Left lung (tissue), 10 donors: Measurements from ENCODE around the gene TADA2A. TPM values are rescaled to one million over a fixed set of nuclear protein-coding genes. Genes with fewer than 3 reads are reported as not detected.
A peak's percentile ranks its signal among the peaks of the same experiment; 100 is the strongest.
"Not testable (repeated sequence)": the region's sequence is repeated elsewhere in the genome, so short reads cannot be mapped to it uniquely, and the experiment has no call there.

Experiments
- ATAC-seq: fragments of 200-7000 bp; cut with Tn5 transposase; one replicate; pipeline ENCODE4 v1.9.1; 2020; ENCODE audit warnings: moderate library complexity
- DNase-seq, 4 donors: peaks; one replicate each; pipeline ENCODE4 v3.0.0-alpha.2; 2013 to 2020
- H3K27ac ChIP-seq, 2 donors: fragments of 200-600 bp; sonication (generic) in 1 of 2; one replicate each; pipeline versions ENCODE4 v1.5.0 to v1.8.0; 2020 to 2021
- H3K27me3 ChIP-seq, 2 donors: fragments of 200-600 bp; sonication (generic) in 1 of 2; one replicate each; pipeline versions ENCODE4 v1.5.0 to v1.8.0; 2020 to 2021
- H3K36me3 ChIP-seq, 2 donors: fragments of 200-600 bp; sonication (generic) in 1 of 2; one replicate each; pipeline versions ENCODE4 v1.5.0 to v1.8.0; 2020 to 2021
- H3K4me1 ChIP-seq, 2 donors: fragments of 200-600 bp; one replicate each; pipeline ENCODE4 v1.8.0; 2021
- H3K4me3 ChIP-seq, 2 donors: fragments of 200-600 bp; sonication (generic) in 1 of 2; one replicate each; pipeline versions ENCODE4 v1.5.0 to v1.8.0; 2020 to 2021; ENCODE audit warnings: mild to moderate bottlenecking in 1 of 2
- H3K9me3 ChIP-seq, 2 donors: fragments of 200-600 bp; sonication (generic) in 1 of 2; one replicate each; pipeline versions ENCODE4 v1.5.0 to v1.8.0; 2020 to 2021
- CTCF ChIP-seq, 2 donors: fragments of 200-600 bp; sonication (generic) in 1 of 2; IDR thresholded peaks; one replicate each; pipeline versions ENCODE4 v1.5.0 to v1.8.0; 2021; ENCODE audit warnings: antibody characterized with exemption in 2 of 2
- intact Hi-C, 2 donors: fragments of 100-400 bp; cut with DNase I; formaldehyde crosslinking; loops; one replicate each; pipeline versions ENCODE4 v1.11.2 to v1.14.2; 2022
- polyA plus RNA-seq, 6 donors: library from polyadenylated mRNA; unstranded; fragments of 120-200 nt; gene quantifications; one replicate each; pipeline ENCODE4 v1.2.1, GENCODE V29; 2013; ENCODE audit not compliant: insufficient read length in 6 of 6
- total RNA-seq, 2 donors: library from RNA; stranded (reverse); fragmentation: NEBNext Ultra II Directional; extraction: Animal tissue kit (Norgen Biotek cat#: 25700); gene quantifications; one replicate each; pipeline ENCODE4 v1.2.1, GENCODE V29; 2021
- donor health status: DM: no; HTN: yes; CAD: no.
- donor health status: DM: no; HTN: no; CAD: no.

Gene TADA2A
- total and polyA plus RNA-seq, 8 donors, result 16.3 to 34.7 (median 28.4) TPM

- peaks cover 0 to 91% of the 10 kb centered on the region in 2 donors for H3K36me3 ChIP-seq
Observed at GRCh38 chr17:37440424-37440823, 33.7 kb downstream of the TADA2A start.

GRCh38 chr17:37441369-37442014 is 34.8 kb downstream of the TADA2A start:
- H3K27ac ChIP-seq, ATAC-seq, DNase-seq, H3K9me3 ChIP-seq, H3K4me1 ChIP-seq, intact Hi-C loops, H3K4me3 ChIP-seq, H3K27me3 ChIP-seq: not testable (repeated sequence)
- peaks cover 0 to 90% of the 10 kb centered on the region in 2 donors for H3K36me3 ChIP-seq

More at GRCh38 chr17:37440424-37440823, 33.7 kb downstream of the TADA2A start:
- no peak for TF ChIP-seq CTCF (IDR thresholded peaks at IDR 0.05)
- DNase-seq, result no peak
- Histone ChIP-seq H3K27me3 (no peaks in the 10 kb centered on the region), H3K27ac (no peak overlapping the region), H3K9me3 (no peaks in the 10 kb centered on the region), H3K4me1 (no peaks in the 10 kb centered on the region), H3K4me3 (no peak overlapping the region)
- intact Hi-C loops, result no loop called here
- no peak for ATAC-seq

GRCh38 chr17:37446027-37446426 is 39.3 kb downstream of the TADA2A start:
- Histone ChIP-seq H3K4me1 (no peaks in the 10 kb centered on the region), H3K9me3 (no peaks in the 10 kb centered on the region), H3K27ac (no peak overlapping the region), H3K27me3 (no peaks in the 10 kb centered on the region), H3K36me3 (peaks cover 0 to 97% of the 10 kb centered on the region in 2 donors), H3K4me3 (no peak overlapping the region)
- no peak for ATAC-seq
- intact Hi-C loops, result no loop called here
- DNase-seq, result no peak
- no peak for TF ChIP-seq CTCF (IDR thresholded peaks at IDR 0.05)

- peak; percentile 34 for ATAC-seq
- no peaks in the 10 kb centered on the region for H3K9me3 ChIP-seq
- intact Hi-C loops, result no loop called here
Observed at GRCh38 chr17:37447641-37448040, 41.0 kb downstream of the TADA2A start.

GRCh38 chr17:37450112-37450511 is 43.4 kb downstream of the TADA2A start:
- intact Hi-C loops, result no loop called here
- Histone ChIP-seq H3K36me3 (peaks cover 0 to 80% of the 10 kb centered on the region in 2 donors), H3K4me3 (no peak overlapping the region), H3K27ac (no peak overlapping the region), H3K4me1 (no peaks in the 10 kb centered on the region), H3K27me3 (no peaks in the 10 kb centered on the region), H3K9me3 (no peaks in the 10 kb centered on the region)
- ATAC-seq (no peak), DNase-seq (peak in 1 of 4 donors; percentile 18)
- no peak for TF ChIP-seq CTCF (IDR thresholded peaks at IDR 0.05)

More at GRCh38 chr17:37447641-37448040, 41.0 kb downstream of the TADA2A start:
- Histone ChIP-seq H3K27ac (no peak overlapping the region), H3K36me3 (peaks cover 0 to 92% of the 10 kb centered on the region in 2 donors), H3K4me3 (no peak overlapping the region), H3K4me1 (no peaks in the 10 kb centered on the region), H3K27me3 (no peaks in the 10 kb centered on the region)
- DNase-seq, result no peak
- no peak for TF ChIP-seq CTCF (IDR thresholded peaks at IDR 0.05)

GRCh38 chr17:37457801-37458200 is 51.1 kb downstream of the TADA2A start:
- H3K27ac ChIP-seq, DNase-seq, H3K9me3 ChIP-seq, ATAC-seq, intact Hi-C loops, H3K4me3 ChIP-seq, H3K4me1 ChIP-seq, H3K27me3 ChIP-seq: not testable (repeated sequence)
- peaks cover 0 to 51% of the 10 kb centered on the region in 2 donors for H3K36me3 ChIP-seq
